IMR-90 (cell line): ENCODE data around the gene SNX32. TPM values are rescaled to one million over a fixed set of nuclear protein-coding genes. Genes with fewer than 3 reads are reported as not detected.

Source experiments
- ATAC-seq: fragments of 200-7000 bp; cut with Tn5 transposase; 2 replicates; pipeline ENCODE4 v1.9.1; 2020; ENCODE audit warnings: low read depth, mild to moderate bottlenecking, moderate library complexity
- BruUV-seq: library from RNA; stranded (reverse); fragments of 400-500 nt; replicated peaks from 2 replicates; lab custom pipeline; 2021; lab: Mats Ljungman, UMichigan
- CTCF ChIA-PET: fragments of 300-600 bp; formaldehyde crosslinking; extraction: SDS; loops from one replicate; lab custom pipeline; 2021; ENCODE audit warnings: antibody characterized with exemption; lab: Yijun Ruan, JAX
- POLR2A ChIA-PET: fragments of 300-600 bp; sonication (Branson Sonifier 250); formaldehyde crosslinking; loops from one replicate; lab custom pipeline; 2022; ENCODE audit warnings: antibody characterized with exemption; ENCODE audit not compliant: unreplicated experiment; lab: Charles Lee
- DNase-seq: peaks from one replicate; pipeline ENCODE4 v3.0.0; 2013
- H2AFZ ChIP-seq: replicated peaks from 2 replicates; pipeline ENCODE3; 2013; ENCODE audit warnings: low read length, mild to moderate bottlenecking; ENCODE audit not compliant: poor library complexity
- H2AK5ac ChIP-seq: 2 replicates; pipeline ENCODE4 v1.6.1; 2013; ENCODE audit warnings: low read depth, low read length, inconsistent platforms
- H2AK9ac ChIP-seq: replicated peaks from 2 replicates; pipeline ENCODE3; 2013; ENCODE audit warnings: mild to moderate bottlenecking, low read depth, low read length, moderate library complexity; ENCODE audit not compliant: poor library complexity
- H2BK120ac ChIP-seq: 2 replicates; pipeline ENCODE4 v1.6.1; 2013; ENCODE audit warnings: low read depth, low read length, inconsistent platforms
- H2BK15ac ChIP-seq: 3 replicates; pipeline ENCODE4 v1.6.1; 2013; ENCODE audit warnings: low read depth, low read length, inconsistent platforms
- H2BK20ac ChIP-seq: 2 replicates; pipeline ENCODE4 v1.6.1; 2013; ENCODE audit warnings: low read depth, mild to moderate bottlenecking, inconsistent platforms, low read length, moderate library complexity
- H2BK5ac ChIP-seq: 2 replicates; pipeline ENCODE4 v1.6.1; 2013; ENCODE audit warnings: mild to moderate bottlenecking, low read depth, low read length, inconsistent platforms; ENCODE audit not compliant: poor library complexity, severe bottlenecking
- H3K14ac ChIP-seq: replicated peaks from 2 replicates; pipeline ENCODE4 v1.6.1; 2013; ENCODE audit warnings: low read depth, low read length, inconsistent platforms
- H3K18ac ChIP-seq: 2 replicates; pipeline ENCODE4 v1.6.1; 2013; ENCODE audit warnings: low read depth, low read length, control low read depth
- H3K23ac ChIP-seq: 2 replicates; pipeline ENCODE4 v1.6.1; 2013; ENCODE audit warnings: low read depth, low read length, inconsistent platforms
- H3K27ac ChIP-seq: 2 replicates; pipeline ENCODE4 v1.5.1; 2013; ENCODE audit warnings: mild to moderate bottlenecking, control low read depth, low read length; ENCODE audit not compliant: insufficient read depth
- H3K27me3 ChIP-seq: 2 replicates; pipeline ENCODE4 v1.6.1; 2013; ENCODE audit warnings: low read length; ENCODE audit not compliant: control insufficient read depth, insufficient read depth
- H3K36me3 ChIP-seq: 2 replicates; pipeline ENCODE4 v1.6.1; 2013; ENCODE audit warnings: low read length, mixed read lengths; ENCODE audit not compliant: control insufficient read depth, insufficient read depth
- H3K4ac ChIP-seq: 2 replicates; pipeline ENCODE4 v1.6.1; 2013; ENCODE audit warnings: low read depth, low read length, inconsistent platforms
- H3K4me1 ChIP-seq: 2 replicates; pipeline ENCODE4 v1.6.1; 2013; ENCODE audit warnings: low read length, mixed read lengths; ENCODE audit not compliant: control insufficient read depth, insufficient read depth
- H3K4me2 ChIP-seq: 2 replicates; pipeline ENCODE4 v1.6.1; 2013; ENCODE audit warnings: low read depth, mild to moderate bottlenecking, control low read depth, low read length, moderate library complexity
- H3K4me3 ChIP-seq: 2 replicates; pipeline ENCODE4 v1.5.1; 2013; ENCODE audit warnings: low read depth, mild to moderate bottlenecking, control low read depth, low read length, moderate library complexity; ENCODE audit not compliant: insufficient read depth
- H3K56ac ChIP-seq: 2 replicates; pipeline ENCODE4 v1.6.1; 2013; ENCODE audit warnings: low read length, inconsistent platforms; ENCODE audit not compliant: insufficient read depth; ENCODE audit errors: extremely low read depth
- H3K79me1 ChIP-seq, 2 experiments: 2 replicates each; pipeline ENCODE4 v1.6.1; 2013; ENCODE audit warnings: low read length in 2 of 2, inconsistent platforms in 1 of 2, low read depth in 1 of 2
- H3K9ac ChIP-seq: 2 replicates; pipeline ENCODE4 v1.6.1; 2013; ENCODE audit warnings: low read depth, low read length, control low read depth
- H3K9me1 ChIP-seq: 2 replicates; pipeline ENCODE4 v1.6.1; 2013; ENCODE audit warnings: low read length, inconsistent platforms; ENCODE audit not compliant: insufficient read depth
- H3K9me3 ChIP-seq: 2 replicates; pipeline ENCODE4 v1.6.1; 2013; ENCODE audit warnings: low read length; ENCODE audit not compliant: control insufficient read depth, insufficient read depth
- H4K20me1 ChIP-seq: 2 replicates; pipeline ENCODE4 v1.6.1; 2013; ENCODE audit warnings: low read length, inconsistent platforms; ENCODE audit not compliant: insufficient read depth
- H4K5ac ChIP-seq: 2 replicates; pipeline ENCODE4 v1.6.1; 2013; ENCODE audit warnings: mild to moderate bottlenecking, low read depth, low read length, control low read depth
- H4K8ac ChIP-seq, 2 experiments: 2 replicates each; pipeline ENCODE4 v1.6.1; 2013; ENCODE audit warnings: low read depth in 2 of 2, low read length in 2 of 2, control low read depth in 1 of 2, inconsistent platforms in 1 of 2
- H4K91ac ChIP-seq: 2 replicates; pipeline ENCODE4 v1.6.1; 2013; ENCODE audit warnings: low read depth, low read length, inconsistent platforms; ENCODE audit not compliant: insufficient read depth
- BHLHE40 ChIP-seq: fragments of 150-350 bp; IDR thresholded peaks from 2 replicates; pipeline ENCODE4 v1.6.1; 2016; ENCODE audit warnings: mild to moderate bottlenecking, low read depth, low read length
- CEBPB ChIP-seq: IDR thresholded peaks from 2 replicates; pipeline ENCODE4 v1.6.1; 2012; ENCODE audit warnings: low read depth, low read length, improper control_type of control experiment
- CHD1 ChIP-seq: IDR thresholded peaks from 2 replicates; pipeline ENCODE4 v1.6.1; 2012; ENCODE audit warnings: low read depth, low read length, improper control_type of control experiment
- CTCF ChIP-seq: conservative IDR thresholded peaks from 2 replicates; pipeline ENCODE4 v1.5.1; 2012; ENCODE audit warnings: mild to moderate bottlenecking, low read depth, low read length, improper control_type of control experiment
- ELK1 ChIP-seq: fragments of 150-350 bp; IDR thresholded peaks from 2 replicates; pipeline ENCODE4 v1.6.1; 2016; ENCODE audit warnings: low read depth, mild to moderate bottlenecking, low read length, moderate library complexity, borderline replicate concordance
- FOS ChIP-seq: fragments of 150-350 bp; IDR thresholded peaks from 2 replicates; pipeline ENCODE4 v1.6.1; 2016; ENCODE audit warnings: low read depth, low read length
- MAFK ChIP-seq: IDR thresholded peaks from 2 replicates; pipeline ENCODE4 v1.6.1; 2012; ENCODE audit warnings: low read depth, low read length, improper control_type of control experiment
- MAZ ChIP-seq: IDR thresholded peaks from 2 replicates; pipeline ENCODE4 v1.6.1; 2012; ENCODE audit warnings: low read depth, mild to moderate bottlenecking, low read length, improper control_type of control experiment, moderate library complexity, borderline replicate concordance
- NFE2L2 ChIP-seq: fragments of 150-350 bp; IDR thresholded peaks from 2 replicates; pipeline ENCODE4 v1.6.1; 2016; ENCODE audit warnings: low read depth, mild to moderate bottlenecking, low read length
- POLR2A ChIP-seq: IDR thresholded peaks from 2 replicates; pipeline ENCODE4 v1.6.1; 2012; ENCODE audit warnings: mild to moderate bottlenecking, low read depth, low read length
- RAD21 ChIP-seq: IDR thresholded peaks from 2 replicates; pipeline ENCODE4 v1.6.1; 2012; ENCODE audit warnings: low read length, improper control_type of control experiment
- RCOR1 ChIP-seq: IDR thresholded peaks from 2 replicates; pipeline ENCODE4 v1.6.1; 2012; ENCODE audit warnings: mild to moderate bottlenecking, low read length, improper control_type of control experiment; ENCODE audit not compliant: insufficient replicate concordance
- RFX5 ChIP-seq: IDR thresholded peaks from 2 replicates; pipeline ENCODE4 v1.8.0; 2012; ENCODE audit warnings: low read depth, mild to moderate bottlenecking, low read length, moderate library complexity
- SMC3 ChIP-seq: fragments of 150-350 bp; IDR thresholded peaks from 2 replicates; pipeline ENCODE4 v1.6.1; 2016; ENCODE audit warnings: low read depth, mild to moderate bottlenecking, antibody characterized with exemption, low read length, moderate library complexity
- USF2 ChIP-seq: fragments of 150-350 bp; IDR thresholded peaks from 2 replicates; pipeline ENCODE4 v1.6.1; 2017; ENCODE audit warnings: mild to moderate bottlenecking, antibody characterized with exemption, low read length, low read depth
- WGBS, 2 experiments: methylation state at CpG; one replicate each; pipeline versions ENCODE4 v1.1.5 to v1.1.7; 2013; ENCODE audit warnings: missing lambda C conversion rate in 2 of 2; ENCODE audit not compliant: insufficient read length in 1 of 2; ENCODE audit errors: extremely low coverage in 2 of 2; 5-methylcytosine and 5-hydroxymethylcytosine counted together
- dilution Hi-C: fragments of 300-500 bp; cut with HindIII; formaldehyde crosslinking; loops from one replicate; pipeline ENCODE4 v1.14.3; 2018; ENCODE audit warnings: low sequenced_read_pairs; ENCODE audit not compliant: unreplicated experiment
- in situ Hi-C: fragments of 300-500 bp; cut with MboI; formaldehyde crosslinking; loops from 3 replicates; pipeline ENCODE4 v1.14.3; 2019; ENCODE audit warnings: low sequenced_read_pairs, inconsistent platforms, mixed read lengths
- intact Hi-C: fragments of 100-400 bp; cut with micrococcal nuclease; formaldehyde crosslinking; loops from 2 replicates; pipeline ENCODE4 v1.10.0; 2022
- polyA plus RNA-seq, 3 experiments: library from polyadenylated mRNA; depleted of rRNA; stranded (reverse); fragments of >200 nt; gene quantifications; 2 replicates each; pipeline ENCODE4 v1.2.3, GENCODE V29; 2012; ENCODE audit warnings: low replicate concordance in 1 of 3
- total RNA-seq: library from RNA; depleted of rRNA; stranded (reverse); fragments of >200 nt; gene quantifications from 2 replicates; pipeline ENCODE4 v1.2.3, GENCODE V29; 2012

SNX32 gene
- total and polyA plus RNA-seq, 2 of the 4 experiments (the other 2 are of a cell fraction) = 0.36 to 0.79 TPM

- H4K8ac ChIP-seq = no peak overlapping the region
- dilution Hi-C loops (no loop called here), in situ Hi-C loops (no loop called here), intact Hi-C loops (no loop called here)
- no peak overlapping the region for H2BK15ac ChIP-seq
- no peak overlapping the region for H3K9ac ChIP-seq
- peaks cover 9 to 58% of the 10 kb centered on the region in 2 experiments for H3K79me1 ChIP-seq
- no peaks in the 10 kb centered on the region for H3K9me3 ChIP-seq
- 92% methylated on average over 2 of the region's 12 CpGs; no CpG with 5 or more reads in 1 of the 2 experiments for WGBS, 2 experiments
- no peak overlapping the region for H3K56ac ChIP-seq
- POLR2A ChIA-PET = interaction anchor here (0.7 kb wide), 1 partner anchor 28 kb away, joined by 15 read pairs; no protein-coding TSS in a partner anchor
- BruUV-seq = no TSS peak
- H4K20me1 ChIP-seq = peaks cover 26% of the 10 kb centered on the region
- no peak overlapping the region for H2AFZ ChIP-seq
- H3K23ac ChIP-seq = no peak overlapping the region
- no peak overlapping the region for H2BK120ac ChIP-seq
- H2BK5ac ChIP-seq = no peak overlapping the region
- no peak overlapping the region for H3K4me2 ChIP-seq
- peaks cover 40% of the 10 kb centered on the region for H3K36me3 ChIP-seq
- no peak overlapping the region for H2AK5ac ChIP-seq
- CTCF ChIA-PET = interaction anchor here (1.4 kb wide), 1 partner anchor 12 kb away, joined by 3 read pairs; no protein-coding TSS in a partner anchor
- no peak overlapping the region for H3K18ac ChIP-seq
- peaks cover under 1% of the 10 kb centered on the region; the same call in 1 of the 2 replicates for H3K9me1 ChIP-seq
- H3K4me1 ChIP-seq = peaks cover 9% of the 10 kb centered on the region
- H2BK20ac ChIP-seq = no peak overlapping the region
- no peak overlapping the region for H2AK9ac ChIP-seq
- DNase-seq (no peak), ATAC-seq (no peak)
- H3K4ac ChIP-seq = no peak overlapping the region
- H3K14ac ChIP-seq = no peak overlapping the region
- no peak overlapping the region for H4K91ac ChIP-seq
- H3K27ac ChIP-seq = no peak overlapping the region
- no peak overlapping the region for H4K5ac ChIP-seq
- H3K27me3 ChIP-seq = no peaks in the 10 kb centered on the region
- no peak overlapping the region for H3K4me3 ChIP-seq
- TF ChIP-seq BHLHE40 (no peak), RCOR1 (no peak), MAZ (no peak), FOS (no peak), CHD1 (no peak), RFX5 (no peak), ELK1 (no peak), SMC3 (no peak), CEBPB (no peak), CTCF (no peak), MAFK (no peak), USF2 (no peak), NFE2L2 (no peak), RAD21 (no peak), POLR2A (no peak)
These were observed 52.2 kb downstream of the SNX32 start for GRCh38 chr11:65885808-65886536.
